ENCODE measurements around the gene FUBP1. TPM values are rescaled to one million over a fixed set of nuclear protein-coding genes. Genes with fewer than 3 reads are reported as not detected.

Gene FUBP1
- total and polyA plus RNA-seq, 9 of the 15 experiments (the other 6 are each of a cell fraction or from before 2014, with no cell fraction given): 104 to 294 (median 213) TPM

- TF ChIP-seq DPF2 (IDR thresholded peaks at IDR 0.05) (no peak), ZNF318 (IDR thresholded peaks at IDR 0.05; ENCODE audit: borderline replicate concordance in 1 of 2, low read depth in 1 of 2) (no peak), ZNF75A (CRISPR knock-in tag; IDR thresholded peaks at IDR 0.05) (no peak), ZBTB17 (CRISPR knock-in tag; IDR thresholded peaks at IDR 0.05) (no peak), ZC3H4 (CRISPR knock-in tag; IDR thresholded peaks at IDR 0.05; ENCODE audit: borderline replicate concordance) (no peak), CEBPZ (IDR thresholded peaks at IDR 0.05; ENCODE audit: borderline replicate concordance, low read depth, low read length) (no peak)
Observed at GRCh38 chr1:77996734-77997133, 17.9 kb upstream of the FUBP1 start (continued).
